Stimulated activated naive CD8-positive, alpha-beta T cell treated with anti-CD3 and anti-CD28 coated beads, Interleukin-15, Interleukin-2, amounts not matched to agents 100 ng/mL and 50 ng/mL, for 24 hours (primary cell): ENCODE measurements around the gene RIPK4.
A peak's percentile ranks its signal among the peaks of the same experiment; 100 is the strongest.

Source experiments
- H3K27ac Mint-ChIP-seq: one replicate; pipeline ENCODE4 v1.8.0; 2021; ENCODE audit warnings: mild to moderate bottlenecking, mixed read lengths
- H3K27me3 Mint-ChIP-seq: one replicate; pipeline ENCODE4 v1.8.0; 2021; ENCODE audit warnings: mixed read lengths
- H3K36me3 Mint-ChIP-seq: one replicate; pipeline ENCODE4 v1.8.0; 2021; ENCODE audit warnings: low read depth, mixed read lengths
- H3K4me1 Mint-ChIP-seq: one replicate; pipeline ENCODE4 v1.8.0; 2021; ENCODE audit warnings: low read depth, mixed read lengths
- H3K4me3 Mint-ChIP-seq: one replicate; pipeline ENCODE4 v1.8.0; 2021; ENCODE audit warnings: mild to moderate bottlenecking, mixed read lengths
- H3K9me3 Mint-ChIP-seq: one replicate; pipeline ENCODE4 v1.8.0; 2021; ENCODE audit warnings: mixed read lengths

RIPK4 gene

GRCh38 chr21:41768437-41769042 lies 1.7 kb upstream of the RIPK4 start:
- Mint-ChIP-seq H3K36me3 (peaks cover 6% of the 10 kb centered on the region), H3K4me3 (peak overlapping the region; percentile 74), H3K4me1 (peaks cover 26% of the 10 kb centered on the region), H3K9me3 (no peaks in the 10 kb centered on the region), H3K27me3 (peaks cover 78% of the 10 kb centered on the region), H3K27ac (peak overlapping the region; percentile 31)

DNA sequence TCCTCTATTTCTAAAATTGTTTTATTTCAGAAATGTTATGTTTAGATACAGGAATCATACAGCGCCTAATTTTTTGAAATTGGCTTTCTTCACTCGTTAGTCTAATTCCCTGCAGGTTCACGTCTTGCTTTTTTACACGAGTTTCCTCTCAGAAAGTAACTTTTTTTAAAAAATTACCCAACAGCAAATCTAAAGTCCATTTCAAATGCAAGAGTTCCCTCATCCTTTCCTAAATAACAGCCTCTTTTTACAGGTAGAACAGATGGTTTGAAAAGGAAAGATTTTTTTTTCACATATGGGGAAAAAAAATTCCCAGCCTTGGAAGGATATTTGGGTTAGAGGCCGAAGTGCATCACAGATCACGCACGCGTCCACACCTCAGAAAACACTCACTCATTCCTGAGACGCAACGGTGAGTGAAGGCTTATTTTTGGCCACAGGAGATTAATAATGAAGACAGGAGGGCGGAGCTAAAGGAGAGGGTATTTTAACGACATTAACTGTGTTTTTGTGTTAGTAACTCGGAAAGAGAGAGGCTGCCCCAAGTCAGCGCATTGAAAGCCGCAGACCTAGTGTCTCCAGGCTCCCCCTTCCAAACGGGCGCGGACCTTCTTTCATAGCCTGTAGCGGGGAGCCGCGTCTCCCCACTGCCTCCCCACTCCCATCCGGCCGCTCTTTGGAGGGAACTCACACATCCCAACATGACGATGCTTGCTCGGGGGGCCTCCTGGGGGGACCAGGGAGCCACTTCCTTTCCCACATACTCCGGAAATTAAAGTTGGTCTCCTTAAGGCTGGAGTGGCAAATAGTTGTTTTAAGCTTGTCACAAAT lies 969 bp upstream of the RIPK4 start:
- Mint-ChIP-seq H3K9me3 (no peaks in the 10 kb centered on the region), H3K27ac (peak overlapping the region; percentile 42), H3K27me3 (peaks cover 78% of the 10 kb centered on the region)

GRCh38 chr21:41765973-41766882 lies 624 bp downstream of the RIPK4 start:
- H3K4me3 Mint-ChIP-seq, result peak overlapping the region; percentile 26
- H3K9me3 Mint-ChIP-seq, result no peaks in the 10 kb centered on the region

More for the DNA sequence above, 969 bp upstream of the RIPK4 start:
- H3K36me3 Mint-ChIP-seq, result peaks cover 6% of the 10 kb centered on the region
- peaks cover 26% of the 10 kb centered on the region for H3K4me1 Mint-ChIP-seq
- H3K4me3 Mint-ChIP-seq, result peak overlapping the region; percentile 74

DNA sequence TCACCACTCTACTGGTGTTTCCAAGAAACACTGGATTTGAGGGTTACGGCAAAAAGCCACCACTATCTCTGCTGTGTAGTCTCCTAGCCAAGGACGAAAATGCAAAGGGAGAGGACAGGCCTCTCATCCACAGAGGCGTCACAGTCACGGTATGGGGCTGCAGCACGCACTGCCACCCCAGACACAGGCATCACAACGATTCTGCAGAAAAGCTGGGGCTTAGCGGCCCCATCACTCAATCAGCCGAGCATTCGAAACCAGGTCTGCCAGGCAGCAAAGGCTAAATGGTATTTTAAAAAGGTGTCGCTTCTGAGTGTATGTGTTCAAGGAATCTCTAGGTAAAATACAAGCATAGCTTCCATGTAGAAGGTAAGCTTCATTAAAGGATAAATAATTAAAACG lies 1.4 kb downstream of the RIPK4 start:
- H3K36me3 Mint-ChIP-seq, result peaks cover 6% of the 10 kb centered on the region
- no peak overlapping the region for H3K4me3 Mint-ChIP-seq
- H3K27me3 Mint-ChIP-seq, result peaks cover 86% of the 10 kb centered on the region
- peaks cover 36% of the 10 kb centered on the region for H3K4me1 Mint-ChIP-seq
- H3K27ac Mint-ChIP-seq, result no peak overlapping the region
- H3K9me3 Mint-ChIP-seq, result no peaks in the 10 kb centered on the region

More at GRCh38 chr21:41765973-41766882, 624 bp downstream of the RIPK4 start:
- peaks cover 32% of the 10 kb centered on the region for H3K4me1 Mint-ChIP-seq
- H3K27me3 Mint-ChIP-seq, result peaks cover 86% of the 10 kb centered on the region
- H3K27ac Mint-ChIP-seq, result no peak overlapping the region
- H3K36me3 Mint-ChIP-seq, result peaks cover 6% of the 10 kb centered on the region

DNA sequence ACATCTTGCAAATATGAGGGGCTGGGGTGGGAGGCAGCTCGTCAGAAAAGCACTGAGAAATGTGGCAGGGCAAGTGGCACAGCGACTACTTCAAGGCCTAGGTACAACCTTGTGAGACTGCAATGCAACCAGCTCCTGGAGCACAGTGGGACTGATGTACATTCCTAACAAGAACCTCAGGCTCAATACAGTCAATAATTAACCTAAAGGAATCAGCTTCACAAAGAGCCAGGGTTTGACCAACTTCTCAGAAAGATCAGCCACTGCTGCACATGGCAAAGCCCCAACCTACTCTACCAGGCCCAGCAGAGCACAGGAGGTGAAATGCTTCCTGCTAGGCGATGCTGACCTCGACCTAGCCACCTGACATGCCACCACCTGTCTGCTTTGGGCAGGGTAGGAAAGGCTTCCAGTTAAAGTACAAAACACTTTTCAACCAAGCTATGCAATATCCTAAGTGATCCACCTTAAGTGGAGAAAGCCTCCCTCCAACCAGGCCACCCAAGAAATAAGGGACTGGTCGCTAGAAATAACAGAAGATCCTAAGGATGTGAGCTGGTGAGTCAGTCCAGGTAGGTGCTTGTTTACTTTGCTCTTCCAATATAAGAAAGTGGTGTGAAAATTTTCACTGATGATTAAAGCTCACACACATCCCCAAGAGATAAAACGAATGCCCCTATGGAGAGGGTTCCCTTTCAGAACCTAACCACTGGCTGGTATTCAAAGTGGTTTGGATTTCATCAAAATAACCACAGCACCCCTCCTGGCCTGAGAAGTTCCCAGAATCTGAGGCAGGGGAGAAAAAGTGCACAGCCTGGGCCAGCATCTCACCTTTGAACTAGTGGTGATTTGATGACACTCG lies 2.1 kb downstream of the RIPK4 start:
- no peaks in the 10 kb centered on the region for H3K9me3 Mint-ChIP-seq
- H3K27me3 Mint-ChIP-seq, result peaks cover 85% of the 10 kb centered on the region
- no peak overlapping the region for H3K4me3 Mint-ChIP-seq
- peaks cover 36% of the 10 kb centered on the region for H3K4me1 Mint-ChIP-seq
- H3K36me3 Mint-ChIP-seq, result peaks cover 6% of the 10 kb centered on the region
- no peak overlapping the region for H3K27ac Mint-ChIP-seq

DNA sequence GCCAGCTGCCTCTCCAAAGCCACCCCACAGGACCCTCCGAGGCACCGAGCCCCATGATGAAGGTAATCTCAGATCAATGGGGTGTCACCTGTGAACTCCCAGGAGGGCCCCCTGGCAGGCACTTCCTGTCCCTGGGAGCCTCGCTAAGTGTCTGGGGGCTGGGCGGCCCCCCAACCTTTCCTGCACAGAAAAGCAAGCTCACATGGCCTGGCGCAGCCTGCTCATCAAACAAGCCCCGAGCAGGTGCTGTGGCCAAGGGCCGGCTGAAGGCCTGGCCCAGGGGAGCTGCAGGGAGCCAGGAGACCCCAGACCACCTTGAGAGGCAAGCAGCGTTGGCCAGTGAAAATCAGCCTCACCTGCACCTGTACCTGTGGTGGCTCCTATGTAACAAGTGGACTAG lies 2.9 kb downstream of the RIPK4 start:
- no peaks in the 10 kb centered on the region for H3K9me3 Mint-ChIP-seq
- H3K4me1 Mint-ChIP-seq, result peaks cover 33% of the 10 kb centered on the region
- H3K27me3 Mint-ChIP-seq, result peaks cover 77% of the 10 kb centered on the region
- peaks cover 6% of the 10 kb centered on the region for H3K36me3 Mint-ChIP-seq
- H3K27ac Mint-ChIP-seq, result no peak overlapping the region
- no peak overlapping the region for H3K4me3 Mint-ChIP-seq

GRCh38 chr21:41763398-41763931 lies 3.4 kb downstream of the RIPK4 start:
- H3K27ac Mint-ChIP-seq, result no peak overlapping the region
- H3K36me3 Mint-ChIP-seq, result peaks cover 6% of the 10 kb centered on the region
- H3K27me3 Mint-ChIP-seq, result peaks cover 73% of the 10 kb centered on the region
- H3K4me1 Mint-ChIP-seq, result peaks cover 28% of the 10 kb centered on the region
- no peak overlapping the region for H3K4me3 Mint-ChIP-seq
- H3K9me3 Mint-ChIP-seq, result no peaks in the 10 kb centered on the region

DNA sequence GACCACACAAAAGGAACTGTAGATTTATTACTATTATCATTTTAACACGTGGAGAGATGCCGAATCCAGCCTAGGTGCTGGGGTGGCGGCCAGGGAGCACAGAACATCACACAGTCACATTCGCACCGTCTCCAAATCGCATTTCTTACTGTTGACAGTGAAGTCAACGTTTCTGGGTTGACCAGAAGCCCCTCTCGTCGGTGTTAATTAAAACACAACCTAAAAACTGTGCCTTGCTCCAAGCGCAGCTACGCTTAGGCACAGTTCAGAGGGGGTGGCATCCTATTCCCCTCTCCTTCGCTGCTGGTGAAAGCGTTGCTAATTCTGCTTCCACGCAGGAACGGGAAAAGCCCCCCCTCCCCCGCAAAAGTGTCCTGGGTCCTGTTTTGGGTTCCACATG lies 4.1 kb downstream of the RIPK4 start:
- no peaks in the 10 kb centered on the region for H3K9me3 Mint-ChIP-seq
- H3K27me3 Mint-ChIP-seq, result peaks cover 66% of the 10 kb centered on the region
- peaks cover 6% of the 10 kb centered on the region for H3K36me3 Mint-ChIP-seq
- H3K27ac Mint-ChIP-seq, result no peak overlapping the region
- peaks cover 21% of the 10 kb centered on the region for H3K4me1 Mint-ChIP-seq
- H3K4me3 Mint-ChIP-seq, result no peak overlapping the region

GRCh38 chr21:41761934-41762635 lies 4.8 kb downstream of the RIPK4 start:
- no peaks in the 10 kb centered on the region for H3K36me3 Mint-ChIP-seq
- no peaks in the 10 kb centered on the region for H3K9me3 Mint-ChIP-seq
- peaks cover 60% of the 10 kb centered on the region for H3K27me3 Mint-ChIP-seq
- no peak overlapping the region for H3K4me3 Mint-ChIP-seq
- peaks cover 14% of the 10 kb centered on the region for H3K4me1 Mint-ChIP-seq
- no peak overlapping the region for H3K27ac Mint-ChIP-seq

DNA sequence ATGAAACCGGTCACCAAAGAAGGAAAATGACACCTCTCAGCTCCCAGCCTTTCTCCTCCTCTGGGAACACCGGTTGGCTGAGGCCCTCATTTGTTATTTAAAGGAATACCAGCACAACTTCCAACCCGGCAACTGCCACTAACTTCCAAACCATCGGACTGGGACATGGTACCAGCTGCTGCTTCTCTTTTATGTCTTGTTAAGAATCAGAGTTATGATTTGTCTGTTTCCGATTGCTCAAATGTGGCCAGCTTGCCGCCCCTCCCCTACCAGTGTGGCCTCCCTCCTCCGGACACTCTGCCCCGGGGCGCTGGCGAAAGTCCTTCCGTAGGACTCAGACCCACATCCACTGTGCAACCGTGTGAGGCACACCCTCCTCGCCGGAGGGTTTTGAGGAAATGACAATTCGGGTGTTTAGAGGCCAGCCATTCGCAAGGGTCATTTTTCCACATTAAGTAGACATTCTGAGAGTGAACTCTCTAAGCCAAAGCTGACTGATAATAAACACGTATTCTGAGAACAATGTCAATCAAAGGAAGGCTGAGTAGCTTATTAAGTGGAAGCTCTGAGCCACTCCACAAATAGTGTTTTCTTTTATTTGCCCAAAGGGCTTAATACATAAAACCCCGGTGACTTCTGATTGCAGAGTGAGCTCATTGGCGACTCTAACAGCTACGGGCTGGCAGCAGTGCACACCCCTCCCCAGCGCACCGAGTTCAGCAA lies 5.5 kb downstream of the RIPK4 start:
- H3K9me3 Mint-ChIP-seq, result no peaks in the 10 kb centered on the region

GRCh38 chr21:41760411-41760810 lies 6.4 kb downstream of the RIPK4 start:
- Mint-ChIP-seq H3K9me3 (no peaks in the 10 kb centered on the region), H3K36me3 (no peaks in the 10 kb centered on the region), H3K27ac (no peak overlapping the region), H3K4me1 (peaks cover 9% of the 10 kb centered on the region), H3K27me3 (peaks cover 52% of the 10 kb centered on the region), H3K4me3 (no peak overlapping the region)

More for the DNA sequence above, 5.5 kb downstream of the RIPK4 start:
- Mint-ChIP-seq H3K4me3 (no peak overlapping the region), H3K36me3 (no peaks in the 10 kb centered on the region), H3K27me3 (peaks cover 58% of the 10 kb centered on the region), H3K4me1 (peaks cover 12% of the 10 kb centered on the region), H3K27ac (no peak overlapping the region)

GRCh38 chr21:41759926-41760325 lies 6.9 kb downstream of the RIPK4 start:
- no peaks in the 10 kb centered on the region for H3K36me3 Mint-ChIP-seq
- no peak overlapping the region for H3K4me3 Mint-ChIP-seq
- H3K4me1 Mint-ChIP-seq, result peaks cover 9% of the 10 kb centered on the region
- H3K27me3 Mint-ChIP-seq, result peaks cover 47% of the 10 kb centered on the region
- no peaks in the 10 kb centered on the region for H3K9me3 Mint-ChIP-seq
- H3K27ac Mint-ChIP-seq, result no peak overlapping the region
